ENCODE data around the gene IFRD2. TPM values are rescaled to one million over a fixed set of nuclear protein-coding genes. Genes with fewer than 3 reads are reported as not detected.

The IFRD2 gene
- total and polyA plus RNA-seq, 2 of the 13 experiments (the other 11 are each of a cell fraction or from before 2014, with no cell fraction given) = 32.8 to 96.1 TPM

DNA sequence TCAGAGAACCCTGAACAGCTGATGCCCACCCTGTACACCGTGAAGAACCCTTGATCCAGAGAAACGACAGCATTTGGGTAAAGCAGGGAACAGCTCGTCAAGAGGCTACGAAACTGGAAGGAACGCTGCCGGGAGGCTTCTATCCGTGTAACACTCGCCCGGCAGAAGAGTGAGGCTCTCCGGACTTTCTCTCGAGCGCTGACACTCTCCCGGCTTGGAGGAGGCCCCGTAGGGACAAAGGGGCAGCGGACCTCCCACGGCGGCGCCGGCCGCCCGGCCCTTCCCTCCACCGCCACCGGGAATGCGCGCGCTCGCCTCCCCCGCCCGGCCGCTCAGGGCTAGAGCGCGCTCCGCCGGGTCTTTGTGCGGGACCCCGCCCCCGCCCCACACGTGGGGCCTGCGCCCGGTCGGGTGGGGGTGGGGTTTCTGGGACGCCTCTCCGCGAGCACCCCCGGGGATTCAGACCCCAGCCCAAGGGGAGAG, 28.7 kb upstream of the IFRD2 start (continued):
- TF ChIP-seq ZNF501 (CRISPR knock-in tag; IDR thresholded peaks at IDR 0.05) (peak; percentile 21; the same call in 1 of the 2 replicates), JARID2 (CRISPR knock-in tag; IDR thresholded peaks at IDR 0.05; ENCODE audit: insufficient replicate concordance) (no peak), MTA1 (CRISPR knock-in tag; IDR thresholded peaks at IDR 0.05; ENCODE audit: borderline replicate concordance) (no peak), KLF16 (CRISPR knock-in tag; IDR thresholded peaks at IDR 0.05) (0 out of 4 replicates have a peak, but pooled peaks of 1 of the 2 experiments have one; percentile 33), ATF1 (CRISPR knock-in tag; IDR thresholded peaks at IDR 0.05) (no peak), MATR3 (CRISPR knock-in tag; IDR thresholded peaks at IDR 0.05) (no peak), ETV6 (CRISPR knock-in tag; conservative IDR thresholded peaks at IDR 0.05) (no peak), HOXA5 (CRISPR knock-in tag; IDR thresholded peaks at IDR 0.05) (0 out of 2 replicates have a peak, but pooled peaks have one; percentile 7), FOXP1 (IDR thresholded peaks at IDR 0.05) (no peak), FOXP1 (CRISPR knock-in tag; IDR thresholded peaks at IDR 0.05) (no peak), KDM5B (CRISPR knock-in tag; IDR thresholded peaks at IDR 0.05; ENCODE audit: borderline replicate concordance) (peak; percentile 19; the same call in 1 of the 2 replicates), HHEX (CRISPR knock-in tag; IDR thresholded peaks at IDR 0.05) (no peak), RARG (CRISPR knock-in tag; IDR thresholded peaks at IDR 0.05; ENCODE audit: low read depth) (no peak), ZBTB21 (CRISPR knock-in tag; IDR thresholded peaks at IDR 0.05) (no peak), KAT2B (IDR thresholded peaks at IDR 0.05; ENCODE audit: borderline replicate concordance, low read depth, low read length) (no peak), RBM39 (IDR thresholded peaks at IDR 0.05; ENCODE audit: low read depth, low read length, poor library complexity, severe bottlenecking) (no peak), ZNF562 (CRISPR knock-in tag; IDR thresholded peaks at IDR 0.05; ENCODE audit: borderline replicate concordance) (no peak), TCF7 (IDR thresholded peaks at IDR 0.05; ENCODE audit: low read depth) (no peak), SALL1 (CRISPR knock-in tag; IDR thresholded peaks at IDR 0.05) (0 out of 2 replicates have a peak, but pooled peaks have one; percentile 24)
- TF ChIP-seq, protein P1, sequence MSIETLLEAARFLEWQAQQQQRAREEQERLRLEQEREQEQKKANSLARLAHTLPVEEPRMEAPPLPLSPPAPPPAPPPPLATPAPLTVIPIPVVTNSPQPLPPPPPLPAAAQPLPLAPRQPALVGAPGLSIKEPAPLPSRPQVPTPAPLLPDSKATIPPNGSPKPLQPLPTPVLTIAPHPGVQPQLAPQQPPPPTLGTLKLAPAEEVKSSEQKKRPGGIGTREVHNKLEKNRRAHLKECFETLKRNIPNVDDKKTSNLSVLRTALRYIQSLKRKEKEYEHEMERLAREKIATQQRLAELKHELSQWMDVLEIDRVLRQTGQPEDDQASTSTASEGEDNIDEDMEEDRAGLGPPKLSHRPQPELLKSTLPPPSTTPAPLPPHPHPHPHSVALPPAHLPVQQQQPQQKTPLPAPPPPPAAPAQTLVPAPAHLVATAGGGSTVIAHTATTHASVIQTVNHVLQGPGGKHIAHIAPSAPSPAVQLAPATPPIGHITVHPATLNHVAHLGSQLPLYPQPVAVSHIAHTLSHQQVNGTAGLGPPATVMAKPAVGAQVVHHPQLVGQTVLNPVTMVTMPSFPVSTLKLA (IDR thresholded peaks at IDR 0.05) = peak; percentile 50; the same call in 1 of the 2 replicates
- TF ChIP-seq, protein P2, sequence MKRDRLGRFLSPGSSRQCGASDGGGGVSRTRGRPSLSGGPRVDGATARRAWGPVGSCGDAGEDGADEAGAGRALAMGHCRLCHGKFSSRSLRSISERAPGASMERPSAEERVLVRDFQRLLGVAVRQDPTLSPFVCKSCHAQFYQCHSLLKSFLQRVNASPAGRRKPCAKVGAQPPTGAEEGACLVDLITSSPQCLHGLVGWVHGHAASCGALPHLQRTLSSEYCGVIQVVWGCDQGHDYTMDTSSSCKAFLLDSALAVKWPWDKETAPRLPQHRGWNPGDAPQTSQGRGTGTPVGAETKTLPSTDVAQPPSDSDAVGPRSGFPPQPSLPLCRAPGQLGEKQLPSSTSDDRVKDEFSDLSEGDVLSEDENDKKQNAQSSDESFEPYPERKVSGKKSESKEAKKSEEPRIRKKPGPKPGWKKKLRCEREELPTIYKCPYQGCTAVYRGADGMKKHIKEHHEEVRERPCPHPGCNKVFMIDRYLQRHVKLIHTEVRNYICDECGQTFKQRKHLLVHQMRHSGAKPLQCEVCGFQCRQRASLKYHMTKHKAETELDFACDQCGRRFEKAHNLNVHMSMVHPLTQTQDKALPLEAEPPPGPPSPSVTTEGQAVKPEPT (CRISPR knock-in tag; IDR thresholded peaks at IDR 0.05; ENCODE audit: low read depth) = 0 out of 2 replicates have a peak, but pooled peaks have one; percentile 51
- TF ChIP-seq, protein P3, sequence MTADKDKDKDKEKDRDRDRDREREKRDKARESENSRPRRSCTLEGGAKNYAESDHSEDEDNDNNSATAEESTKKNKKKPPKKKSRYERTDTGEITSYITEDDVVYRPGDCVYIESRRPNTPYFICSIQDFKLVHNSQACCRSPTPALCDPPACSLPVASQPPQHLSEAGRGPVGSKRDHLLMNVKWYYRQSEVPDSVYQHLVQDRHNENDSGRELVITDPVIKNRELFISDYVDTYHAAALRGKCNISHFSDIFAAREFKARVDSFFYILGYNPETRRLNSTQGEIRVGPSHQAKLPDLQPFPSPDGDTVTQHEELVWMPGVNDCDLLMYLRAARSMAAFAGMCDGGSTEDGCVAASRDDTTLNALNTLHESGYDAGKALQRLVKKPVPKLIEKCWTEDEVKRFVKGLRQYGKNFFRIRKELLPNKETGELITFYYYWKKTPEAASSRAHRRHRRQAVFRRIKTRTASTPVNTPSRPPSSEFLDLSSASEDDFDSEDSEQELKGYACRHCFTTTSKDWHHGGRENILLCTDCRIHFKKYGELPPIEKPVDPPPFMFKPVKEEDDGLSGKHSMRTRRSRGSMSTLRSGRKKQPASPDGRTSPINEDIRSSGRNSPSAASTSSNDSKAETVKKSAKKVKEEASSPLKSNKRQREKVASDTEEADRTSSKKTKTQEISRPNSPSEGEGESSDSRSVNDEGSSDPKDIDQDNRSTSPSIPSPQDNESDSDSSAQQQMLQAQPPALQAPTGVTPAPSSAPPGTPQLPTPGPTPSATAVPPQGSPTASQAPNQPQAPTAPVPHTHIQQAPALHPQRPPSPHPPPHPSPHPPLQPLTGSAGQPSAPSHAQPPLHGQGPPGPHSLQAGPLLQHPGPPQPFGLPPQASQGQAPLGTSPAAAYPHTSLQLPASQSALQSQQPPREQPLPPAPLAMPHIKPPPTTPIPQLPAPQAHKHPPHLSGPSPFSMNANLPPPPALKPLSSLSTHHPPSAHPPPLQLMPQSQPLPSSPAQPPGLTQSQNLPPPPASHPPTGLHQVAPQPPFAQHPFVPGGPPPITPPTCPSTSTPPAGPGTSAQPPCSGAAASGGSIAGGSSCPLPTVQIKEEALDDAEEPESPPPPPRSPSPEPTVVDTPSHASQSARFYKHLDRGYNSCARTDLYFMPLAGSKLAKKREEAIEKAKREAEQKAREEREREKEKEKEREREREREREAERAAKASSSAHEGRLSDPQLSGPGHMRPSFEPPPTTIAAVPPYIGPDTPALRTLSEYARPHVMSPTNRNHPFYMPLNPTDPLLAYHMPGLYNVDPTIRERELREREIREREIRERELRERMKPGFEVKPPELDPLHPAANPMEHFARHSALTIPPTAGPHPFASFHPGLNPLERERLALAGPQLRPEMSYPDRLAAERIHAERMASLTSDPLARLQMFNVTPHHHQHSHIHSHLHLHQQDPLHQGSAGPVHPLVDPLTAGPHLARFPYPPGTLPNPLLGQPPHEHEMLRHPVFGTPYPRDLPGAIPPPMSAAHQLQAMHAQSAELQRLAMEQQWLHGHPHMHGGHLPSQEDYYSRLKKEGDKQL (CRISPR knock-in tag; IDR thresholded peaks at IDR 0.05; ENCODE audit: low read depth) = 0 out of 2 replicates have a peak, but pooled peaks have one; percentile 13

Measured in HepG2 (cell line).